Activated naive CD4-positive, alpha-beta T cell treated with anti-CD3 and anti-CD28 coated beads, Interleukin-2, amount 50 U/mL, for 72 hours (primary cell): ENCODE results near the gene TRIP10. TPM values are rescaled to one million over a fixed set of nuclear protein-coding genes. Genes with fewer than 3 reads are reported as not detected.
A peak's percentile ranks its signal among the peaks of the same experiment; 100 is the strongest.

ENCODE experiments used
- ATAC-seq, 2 donors: fragments of 150-1000 bp; cut with Tn5 transposase; 2 replicates each; pipeline ENCODE4 v1.10.0; 2021; ENCODE audit warnings: mild to moderate bottlenecking in 2 of 2, moderate library complexity in 2 of 2
- DNase-seq, 2 donors: peaks; one replicate each; pipeline ENCODE4 v3.0.0; 2021 to 2022; ENCODE audit warnings: low spot score in 2 of 2
- H3K27ac Mint-ChIP-seq, 2 donors: one replicate each; pipeline ENCODE4 v1.8.0; 2022; ENCODE audit warnings: mild to moderate bottlenecking in 2 of 2, mixed read lengths in 2 of 2
- H3K36me3 Mint-ChIP-seq, 2 donors: one replicate each; pipeline ENCODE4 v1.8.0; 2022; ENCODE audit warnings: mixed read lengths in 2 of 2
- H3K9me3 Mint-ChIP-seq, 2 donors: one replicate each; pipeline ENCODE4 v1.8.0; 2022; ENCODE audit warnings: mixed read lengths in 2 of 2
- total RNA-seq, 2 donors: library from RNA; stranded (reverse); gene quantifications; one replicate each; pipeline ENCODE4 v1.2.3, GENCODE V29; 2022

Gene TRIP10, protein sequence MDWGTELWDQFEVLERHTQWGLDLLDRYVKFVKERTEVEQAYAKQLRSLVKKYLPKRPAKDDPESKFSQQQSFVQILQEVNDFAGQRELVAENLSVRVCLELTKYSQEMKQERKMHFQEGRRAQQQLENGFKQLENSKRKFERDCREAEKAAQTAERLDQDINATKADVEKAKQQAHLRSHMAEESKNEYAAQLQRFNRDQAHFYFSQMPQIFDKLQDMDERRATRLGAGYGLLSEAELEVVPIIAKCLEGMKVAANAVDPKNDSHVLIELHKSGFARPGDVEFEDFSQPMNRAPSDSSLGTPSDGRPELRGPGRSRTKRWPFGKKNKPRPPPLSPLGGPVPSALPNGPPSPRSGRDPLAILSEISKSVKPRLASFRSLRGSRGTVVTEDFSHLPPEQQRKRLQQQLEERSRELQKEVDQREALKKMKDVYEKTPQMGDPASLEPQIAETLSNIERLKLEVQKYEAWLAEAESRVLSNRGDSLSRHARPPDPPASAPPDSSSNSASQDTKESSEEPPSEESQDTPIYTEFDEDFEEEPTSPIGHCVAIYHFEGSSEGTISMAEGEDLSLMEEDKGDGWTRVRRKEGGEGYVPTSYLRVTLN
- total RNA-seq, result 100 to 1,000 TPM in 1 of 2 donors, 10 to 100 TPM in 1; 47.1 to 109 TPM

DNA sequence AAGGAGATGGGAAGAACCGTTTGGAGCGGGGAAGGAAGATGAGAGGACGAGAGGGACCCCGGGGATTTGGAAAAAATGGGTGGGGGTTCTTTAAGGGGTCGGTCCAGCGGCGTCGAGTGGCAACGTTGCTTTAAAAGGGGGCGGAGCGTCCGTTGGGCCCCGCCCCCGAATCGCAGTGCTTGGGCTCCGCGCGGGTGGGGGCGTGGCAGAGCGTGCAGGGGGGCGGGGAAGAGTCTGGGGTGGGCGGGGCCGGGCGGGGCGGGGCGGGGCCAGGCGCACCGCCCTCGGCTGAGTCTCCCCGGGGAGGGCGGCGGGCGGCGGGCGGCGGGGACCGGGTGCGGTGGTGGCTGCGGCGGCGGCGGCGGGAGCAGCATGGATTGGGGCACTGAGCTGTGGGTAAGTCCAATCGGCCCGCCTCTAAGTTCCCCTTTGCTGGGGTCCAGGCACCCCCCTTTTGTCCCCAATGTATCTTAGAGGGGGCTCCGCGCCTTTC is at the start of gene TRIP10:
Gene TRIP10, plus strand, starts transcription at position 291 of the 493 bp plus-strand sequence. Its CDS starts 82 bp downstream, at position 373.
- H3K9me3 Mint-ChIP-seq, result no peaks in the 10 kb centered on the region
- H3K27ac Mint-ChIP-seq, result peak within 1 kb of the TSS; percentile 92 to 97
- peak; percentile 0 to 5 for ATAC-seq
- peaks cover 17 to 20% of the 10 kb centered on the region in 2 donors for H3K36me3 Mint-ChIP-seq
- DNase-seq, result peak; percentile 79 to 87

DNA sequence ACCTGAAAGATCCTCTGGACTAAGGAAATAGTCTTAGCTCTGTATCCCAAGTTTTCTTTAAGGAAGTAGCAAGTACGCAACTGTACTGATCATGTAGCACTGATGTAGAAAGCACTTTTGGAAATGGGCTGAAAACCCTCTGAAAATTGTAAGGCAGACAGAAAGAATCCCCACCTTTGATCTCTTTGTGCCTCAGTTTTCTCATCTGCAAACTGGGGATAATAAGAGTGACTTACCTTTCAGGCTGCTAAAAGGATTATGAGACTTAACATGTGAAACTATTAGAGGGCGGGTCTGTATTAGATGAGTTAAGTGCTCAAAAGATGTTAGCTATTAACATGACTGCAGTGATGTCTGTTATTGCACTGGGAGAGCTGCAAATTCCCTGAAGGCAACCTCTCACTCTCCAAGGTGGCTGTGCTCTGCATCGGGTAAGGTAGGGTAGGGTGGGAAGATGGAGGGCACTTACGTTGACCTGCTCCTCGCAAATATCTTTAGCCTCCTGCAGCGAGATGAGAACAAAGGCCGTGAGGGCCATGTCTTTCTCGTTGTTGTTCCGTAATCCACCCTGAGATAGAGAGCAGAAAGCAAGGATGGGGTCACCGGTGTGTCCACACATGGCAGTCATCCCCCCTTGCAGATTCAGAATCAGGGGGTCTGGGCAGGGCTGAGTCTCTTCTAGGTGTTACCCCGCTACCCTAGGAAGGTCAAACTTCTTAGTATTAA is 49.2 kb upstream of the TRIP10 start:
- Mint-ChIP-seq H3K9me3 (peaks cover 4 to 6% of the 10 kb centered on the region in 2 donors), H3K27ac (no peak overlapping the region), H3K36me3 (no peaks in the 10 kb centered on the region)
- ATAC-seq (no peak), DNase-seq (no peak)

DNA sequence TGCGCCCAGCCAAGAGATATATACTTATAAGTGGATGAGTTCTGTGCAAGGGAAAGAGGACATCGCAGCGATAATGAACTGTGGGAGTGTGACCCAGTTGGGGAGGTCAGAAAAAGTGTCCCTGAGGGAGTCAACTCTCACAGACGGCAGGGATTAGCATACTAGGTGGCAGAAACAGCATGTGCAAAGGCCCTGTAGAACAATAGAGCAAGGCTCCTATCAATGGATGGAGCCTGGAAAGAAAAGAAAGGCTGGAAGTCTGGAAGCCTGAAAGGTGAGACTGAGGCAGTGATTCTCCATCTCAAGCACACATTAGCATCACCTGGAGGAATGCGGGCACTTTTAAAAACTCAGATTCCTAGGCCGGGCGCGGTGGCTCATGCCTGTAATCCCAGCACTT is 48.1 kb upstream of the TRIP10 start:
- ATAC-seq, result no peak
- Mint-ChIP-seq H3K36me3 (no peaks in the 10 kb centered on the region), H3K27ac (no peak overlapping the region), H3K9me3 (peaks cover 4 to 5% of the 10 kb centered on the region in 2 donors)
- no peak for DNase-seq

DNA sequence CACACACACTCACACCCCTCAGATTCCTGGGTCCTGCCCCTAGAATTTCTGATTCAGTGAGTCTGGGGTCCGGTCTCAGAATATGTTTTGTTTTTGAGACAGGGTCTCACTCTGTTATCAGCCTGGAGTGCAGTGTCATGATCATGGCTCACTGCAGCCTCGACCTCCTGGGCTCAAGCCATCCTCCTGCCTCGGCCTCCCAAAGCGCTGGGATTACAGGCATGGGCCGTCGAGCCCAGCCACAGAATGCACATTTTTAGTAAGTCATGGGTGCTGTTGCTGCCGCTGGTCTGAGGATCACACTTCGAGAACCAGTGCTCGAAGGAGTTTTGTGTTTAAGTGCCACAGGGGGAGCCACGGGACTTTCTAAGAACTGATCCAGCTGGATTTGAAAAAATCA is 47.5 kb upstream of the TRIP10 start:
- Mint-ChIP-seq H3K36me3 (no peaks in the 10 kb centered on the region), H3K27ac (no peak overlapping the region), H3K9me3 (peaks cover 4 to 5% of the 10 kb centered on the region in 2 donors)
- DNase-seq (no peak), ATAC-seq (no peak)

DNA sequence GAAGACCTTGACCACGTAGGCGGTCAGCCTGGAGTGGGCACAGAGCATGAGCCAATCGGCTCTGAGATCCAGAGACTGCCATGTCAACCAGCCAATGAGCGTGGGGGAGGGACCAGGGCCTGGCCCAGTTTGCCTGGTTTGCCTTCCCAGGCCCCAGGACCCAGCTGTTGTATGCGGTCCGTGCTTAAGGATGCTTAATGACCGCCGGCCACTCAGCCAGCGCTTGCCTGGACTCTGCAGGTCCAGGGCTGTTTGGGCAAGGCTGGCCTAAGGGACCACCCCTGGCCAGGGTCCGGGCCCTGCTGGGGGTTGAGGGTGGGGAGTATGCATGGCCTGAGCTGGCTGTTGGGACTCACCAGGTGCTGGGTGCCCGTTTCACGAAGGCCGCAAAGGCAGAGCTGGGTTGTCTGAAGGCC is 46.4 kb upstream of the TRIP10 start:
- Mint-ChIP-seq H3K36me3 (no peaks in the 10 kb centered on the region), H3K27ac (no peak overlapping the region), H3K9me3 (peaks cover 4 to 5% of the 10 kb centered on the region in 2 donors)
- no peak for ATAC-seq
- no peak for DNase-seq

DNA sequence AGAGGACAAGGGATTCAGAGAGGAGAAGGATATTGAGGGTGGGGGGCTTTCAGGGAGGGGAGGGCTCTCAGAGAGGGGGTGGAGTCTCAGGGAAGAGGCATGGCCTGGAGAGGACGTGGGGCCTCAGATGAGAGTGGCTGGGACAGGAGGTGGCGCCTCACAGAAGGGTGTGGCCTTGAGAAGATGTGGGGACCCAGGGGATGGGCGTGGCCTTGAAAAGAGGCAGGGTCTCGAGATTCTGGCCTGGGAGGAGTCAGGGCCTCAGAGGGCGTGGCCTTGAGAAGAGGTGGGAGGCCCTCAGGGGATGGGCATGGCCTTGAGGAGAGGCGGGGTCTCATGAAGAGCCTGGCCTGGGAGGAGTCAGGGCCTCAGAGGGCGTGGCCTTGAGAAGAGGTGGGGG is 45.8 kb upstream of the TRIP10 start:
- Mint-ChIP-seq H3K27ac (no peak overlapping the region), H3K9me3 (peaks cover 2 to 3% of the 10 kb centered on the region in 2 donors), H3K36me3 (no peaks in the 10 kb centered on the region)
- DNase-seq, result no peak
- ATAC-seq, result peak in 1 of 2 donors; percentile 35

DNA sequence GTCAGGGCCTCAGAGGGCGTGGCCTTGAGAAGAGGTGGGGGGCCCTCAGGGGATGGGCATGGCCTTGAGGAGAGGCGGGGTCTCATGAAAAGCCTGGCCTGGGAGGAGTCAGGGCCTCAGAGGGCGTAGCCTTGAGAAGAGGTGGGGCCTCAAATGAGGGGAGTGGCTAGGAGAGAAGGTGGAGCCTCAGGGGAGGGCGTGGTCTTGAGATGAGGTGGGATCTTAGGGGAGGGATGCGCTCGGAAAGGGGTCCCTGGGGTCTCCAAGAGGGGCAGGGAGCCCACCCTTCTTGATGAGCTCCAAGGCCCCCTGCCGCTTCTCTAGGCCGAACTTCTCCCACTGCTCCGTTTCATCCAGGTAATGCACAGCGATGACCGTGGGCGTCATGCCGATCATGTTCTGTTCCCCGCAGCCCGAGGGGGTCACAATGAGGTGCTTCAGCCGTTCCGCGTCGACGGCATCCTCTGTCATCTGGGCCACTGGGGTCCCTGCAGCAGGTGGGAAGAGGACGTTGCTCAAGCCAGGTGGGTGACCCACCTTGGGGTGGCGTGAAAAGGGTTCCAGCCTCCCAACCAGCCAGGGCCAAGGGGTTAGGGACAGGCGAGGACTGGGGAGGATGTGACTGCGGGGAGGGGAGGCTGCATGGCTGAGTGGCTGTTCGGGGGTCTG is 45.2 kb upstream of the TRIP10 start:
- Mint-ChIP-seq H3K36me3 (no peaks in the 10 kb centered on the region), H3K9me3 (no peaks in the 10 kb centered on the region), H3K27ac (no peak overlapping the region)
- DNase-seq (no peak), ATAC-seq (peak in 1 of 2 donors; percentile 37)

DNA sequence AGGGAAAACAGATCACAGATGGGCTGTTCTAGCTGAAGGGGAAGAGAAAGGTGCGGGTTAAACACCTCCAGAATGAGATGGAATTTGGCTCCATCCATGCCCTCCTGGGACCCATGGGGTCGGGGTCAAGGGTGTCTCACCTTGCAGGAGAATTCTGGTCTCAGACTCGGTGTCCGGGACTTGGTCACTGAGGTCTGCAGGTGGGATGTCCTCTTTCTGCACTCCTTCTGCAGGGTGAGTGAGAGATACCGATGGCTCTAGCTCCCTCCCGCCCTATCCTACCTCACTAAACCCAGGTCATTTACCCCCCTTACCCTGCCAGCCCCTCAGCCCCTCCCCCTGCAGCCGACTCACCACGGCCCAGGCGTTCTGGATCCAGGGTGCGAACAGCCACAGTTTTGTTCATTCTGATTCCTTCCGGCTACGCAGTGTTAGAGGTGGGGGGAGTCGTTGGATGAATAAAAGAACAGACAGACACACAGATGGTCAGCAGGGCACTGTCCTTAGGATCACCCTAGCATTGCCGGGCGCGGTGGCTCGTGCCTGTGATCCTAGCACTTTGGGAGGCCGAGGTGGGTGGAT is 43.1 kb upstream of the TRIP10 start:
- Mint-ChIP-seq H3K27ac (no peak overlapping the region), H3K36me3 (no peaks in the 10 kb centered on the region), H3K9me3 (no peaks in the 10 kb centered on the region)
- ATAC-seq (no peak), DNase-seq (no peak)

DNA sequence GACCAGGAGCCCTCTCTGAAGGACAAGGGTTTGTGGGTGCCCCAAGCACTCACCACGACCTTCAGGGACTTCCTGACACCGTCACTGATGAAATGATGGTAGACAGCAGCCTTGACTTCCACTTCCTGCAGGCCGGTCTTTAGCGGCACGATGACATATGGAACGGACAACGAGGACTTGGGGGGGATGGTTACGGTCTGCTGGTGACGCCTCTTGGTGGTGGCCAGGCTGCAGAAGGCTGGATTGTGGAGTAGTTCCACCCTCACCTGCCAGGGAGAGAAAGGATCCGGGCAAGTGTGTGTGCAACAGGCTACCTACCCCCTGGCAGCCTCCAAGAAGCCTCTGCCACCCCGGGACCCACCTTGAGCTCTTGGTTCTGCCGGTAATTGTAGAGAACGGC is 42.2 kb upstream of the TRIP10 start:
- no peaks in the 10 kb centered on the region for H3K36me3 Mint-ChIP-seq
- H3K27ac Mint-ChIP-seq, result no peak overlapping the region
- DNase-seq (no peak), ATAC-seq (peak in 1 of 2 donors; percentile 56)
- no peaks in the 10 kb centered on the region for H3K9me3 Mint-ChIP-seq

DNA sequence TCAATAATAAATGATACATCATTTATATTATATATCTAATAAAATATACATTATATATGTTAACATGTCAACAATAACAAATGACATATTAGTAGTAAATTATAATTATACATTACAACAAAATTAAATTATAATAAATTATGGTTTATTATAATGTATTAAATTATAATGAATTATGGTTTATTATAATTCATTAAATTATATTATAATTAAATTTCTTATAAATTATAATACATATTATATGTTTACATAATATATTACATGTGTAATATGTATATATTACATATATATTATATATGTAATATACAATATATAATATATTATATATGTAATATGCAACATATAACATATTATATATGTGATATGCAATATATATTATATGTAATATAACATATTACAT is 39.5 kb upstream of the TRIP10 start:
- ATAC-seq (no peak), DNase-seq (no peak)

DNA sequence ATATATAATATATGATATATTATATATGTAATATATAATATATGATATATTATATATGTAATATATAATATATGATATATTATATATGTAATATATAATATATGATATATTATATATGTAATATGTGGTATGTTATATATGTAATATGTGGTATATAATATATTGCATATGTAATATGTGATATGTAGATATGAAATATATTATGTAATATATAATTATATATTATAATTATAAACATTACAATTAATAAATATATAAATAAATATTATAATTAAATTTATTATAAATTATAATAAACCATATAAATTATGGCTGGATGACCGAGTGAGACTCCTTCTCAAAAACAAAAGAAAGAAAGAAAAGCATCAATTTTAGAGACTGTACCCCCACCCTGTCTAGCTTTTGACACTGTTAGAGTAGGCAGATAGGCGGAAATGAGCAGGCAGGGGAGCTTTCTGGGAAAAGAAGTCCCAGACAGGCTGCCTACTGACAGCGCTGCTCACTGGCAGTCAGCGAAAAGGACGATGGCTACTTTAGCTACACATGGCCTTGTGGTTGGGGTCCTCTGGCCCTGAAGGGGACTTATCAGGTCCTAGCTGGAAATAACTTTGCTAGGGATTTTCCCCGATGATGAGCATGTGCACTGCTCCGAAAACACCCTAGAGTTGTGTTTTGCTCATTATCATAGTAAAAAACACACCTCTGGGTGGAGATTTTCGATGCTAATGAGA is 38.7 kb upstream of the TRIP10 start:
- ATAC-seq (no peak), DNase-seq (no peak)
- no peaks in the 10 kb centered on the region for H3K9me3 Mint-ChIP-seq
- no peak overlapping the region for H3K27ac Mint-ChIP-seq
- H3K36me3 Mint-ChIP-seq, result no peaks in the 10 kb centered on the region

More for the DNA sequence above, 39.5 kb upstream of the TRIP10 start:
- Mint-ChIP-seq H3K27ac (no peak overlapping the region), H3K36me3 (no peaks in the 10 kb centered on the region), H3K9me3 (no peaks in the 10 kb centered on the region)

DNA sequence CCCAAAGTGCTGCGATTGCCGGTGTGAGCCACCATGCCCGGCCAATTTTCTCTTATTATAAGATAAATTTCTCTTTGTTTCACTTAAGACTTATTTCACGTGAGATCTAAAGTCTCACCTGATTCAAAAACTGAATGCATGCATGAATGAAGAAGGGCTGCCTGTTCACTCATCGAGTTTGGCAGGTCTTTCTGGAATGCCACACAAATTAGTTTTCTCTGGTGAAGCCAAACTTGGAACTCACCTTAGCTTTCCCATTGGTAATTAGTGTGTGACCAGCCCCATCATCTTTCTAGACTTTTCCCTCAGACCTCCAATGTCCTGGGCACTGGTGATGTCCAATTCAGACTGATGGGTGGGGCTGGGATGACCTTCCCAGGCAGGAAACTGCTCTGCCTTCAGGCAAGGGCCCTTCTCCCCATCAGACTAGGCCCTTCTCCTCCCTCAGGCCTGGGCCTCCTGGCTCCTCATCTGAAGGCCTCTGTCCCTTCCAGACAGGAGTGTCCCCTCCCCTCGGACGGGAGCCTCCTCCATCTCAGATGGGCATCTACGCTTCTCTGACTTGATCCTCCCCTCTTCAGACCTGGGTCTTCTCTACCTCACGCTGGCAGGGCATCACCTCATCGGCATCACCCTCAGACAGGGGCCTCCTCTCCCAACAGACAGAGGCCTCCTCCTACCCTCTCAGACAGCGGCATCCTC is 33.4 kb upstream of the TRIP10 start:
- no peak overlapping the region for H3K27ac Mint-ChIP-seq
- no peak for DNase-seq

DNA sequence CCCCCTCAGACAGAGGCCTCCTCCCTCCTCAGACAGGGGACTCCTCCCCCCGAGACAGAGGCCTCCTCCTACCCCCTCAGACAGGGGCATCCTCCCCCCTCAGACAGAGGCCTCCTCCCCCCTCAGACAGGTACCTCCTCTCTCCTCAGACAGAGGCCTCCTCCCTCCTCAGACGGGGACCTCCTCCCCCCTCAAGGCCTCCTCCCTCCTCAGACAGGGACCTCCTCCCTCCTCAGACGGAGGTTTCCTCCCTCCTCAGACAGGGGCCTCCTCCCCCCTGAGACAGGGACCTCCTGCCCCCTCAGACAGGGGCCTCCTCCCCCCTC is 32.9 kb upstream of the TRIP10 start:
- DNase-seq, result no peak
- no peaks in the 10 kb centered on the region for H3K9me3 Mint-ChIP-seq
- ATAC-seq, result no peak

More for the DNA sequence above, 33.4 kb upstream of the TRIP10 start:
- Mint-ChIP-seq H3K9me3 (no peaks in the 10 kb centered on the region), H3K36me3 (no peaks in the 10 kb centered on the region)
- no peak for ATAC-seq

DNA sequence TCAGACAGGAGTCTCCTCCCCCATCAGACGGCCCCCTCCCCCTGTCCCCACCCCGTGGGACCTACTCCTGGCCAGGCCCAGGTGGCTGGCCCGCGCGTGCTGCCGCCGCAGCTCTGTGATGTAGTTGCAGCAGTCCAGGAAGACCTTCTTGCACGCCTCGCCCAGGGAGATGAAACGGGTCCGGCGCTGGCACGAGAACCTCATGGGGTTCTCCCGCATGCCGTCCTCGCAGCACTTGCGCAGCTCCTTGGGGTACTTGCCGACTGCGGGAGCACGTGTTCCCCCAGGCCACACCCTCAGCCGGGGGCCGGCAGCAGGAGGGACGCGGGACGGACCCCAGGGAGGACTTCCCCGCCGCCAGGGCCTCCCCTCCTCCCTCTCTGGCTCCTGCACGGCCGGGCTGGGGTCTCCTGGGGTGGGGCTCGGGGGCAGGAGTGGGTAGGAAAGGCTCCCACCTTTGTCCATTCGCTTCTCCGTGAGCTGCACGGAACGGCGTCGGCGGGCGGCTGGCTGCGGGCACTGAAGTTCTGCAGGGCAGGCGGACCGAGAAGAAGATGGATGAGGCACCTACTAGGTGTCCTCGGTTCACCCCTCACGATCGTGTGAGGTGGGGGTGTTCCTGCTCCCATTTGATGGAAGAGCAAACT is 32.3 kb upstream of the TRIP10 start:
- Mint-ChIP-seq H3K9me3 (no peaks in the 10 kb centered on the region), H3K36me3 (no peaks in the 10 kb centered on the region), H3K27ac (no peak overlapping the region)
- ATAC-seq, result no peak
- DNase-seq, result no peak

More for the DNA sequence above, 32.9 kb upstream of the TRIP10 start:
- Mint-ChIP-seq H3K36me3 (no peaks in the 10 kb centered on the region), H3K27ac (no peak overlapping the region)

DNA sequence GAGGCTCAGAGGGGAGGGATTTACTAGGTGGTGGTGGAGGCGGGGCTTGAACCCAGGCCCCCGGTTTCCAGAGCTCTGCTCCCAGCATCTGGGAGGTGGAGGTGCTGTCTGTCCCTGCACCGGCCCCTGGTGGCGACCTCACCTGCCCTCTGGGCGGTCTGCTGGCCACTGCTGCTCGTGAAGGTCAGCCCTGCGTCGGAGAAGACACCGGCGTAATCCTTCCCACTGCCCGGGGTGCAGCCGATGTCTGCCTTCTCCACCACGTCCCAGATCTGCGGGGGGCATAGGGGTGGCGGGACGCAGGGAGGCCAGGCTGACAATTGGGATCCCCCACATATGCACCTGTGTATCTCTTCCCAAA is 31.8 kb upstream of the TRIP10 start:
- Mint-ChIP-seq H3K27ac (no peak overlapping the region), H3K9me3 (no peaks in the 10 kb centered on the region), H3K36me3 (no peaks in the 10 kb centered on the region)
- ATAC-seq, result no peak
- DNase-seq, result no peak
